ENCODE measurements around the gene IFITM2. TPM values are rescaled to one million over a fixed set of nuclear protein-coding genes. Genes with fewer than 3 reads are reported as not detected.
"Not testable (repeated sequence)": the region's sequence is repeated elsewhere in the genome, so short reads cannot be mapped to it uniquely, and the experiment has no call there.

Gene IFITM2
- total and polyA plus RNA-seq, 4 donors, result 75.7 to 4,189 (median 860) TPM

DNA sequence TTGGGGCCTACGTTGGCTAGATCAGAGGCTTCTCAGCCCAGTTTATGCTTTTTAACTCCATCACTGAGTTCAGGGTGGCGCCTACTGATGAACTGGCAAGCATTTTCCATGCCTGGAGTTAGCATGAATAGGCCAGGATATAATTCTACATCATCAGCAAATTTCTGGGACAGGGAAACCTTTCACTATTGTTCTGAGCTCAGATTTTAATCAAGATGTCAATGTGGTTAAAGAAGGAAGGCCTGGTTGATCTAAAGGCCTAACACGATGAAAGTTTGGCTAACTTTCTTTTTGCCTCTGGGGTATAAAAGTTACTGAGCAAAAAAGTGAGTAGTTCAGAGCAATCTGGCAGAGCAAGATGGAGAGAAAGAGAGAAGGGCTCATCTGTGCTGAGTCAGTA, 34.7 kb downstream of the IFITM2 start:
- no peak overlapping the region for H3K4me3 ChIP-seq
- TF ChIP-seq CTCF (IDR thresholded peaks at IDR 0.05; ENCODE audit: control extremely low read depth, extremely low read depth), result no peak
- H3K27me3 ChIP-seq (ENCODE audit: control insufficient read depth in 3 of 3, insufficient read depth in 3 of 3, low read length in 2 of 3), result no peaks in the 10 kb centered on the region
- no peak overlapping the region for H3K27ac ChIP-seq (ENCODE audit: low read depth in 1 of 2, low read length in 1 of 2)
- H3K4me1 ChIP-seq (ENCODE audit: control insufficient read depth in 5 of 5, insufficient read depth in 5 of 5, low read length in 5 of 5), result peaks cover 0 to 1% (median 0%) of the 10 kb centered on the region in 5 donors
- DNase-seq, result no peak
- no peaks in the 10 kb centered on the region for H3K9me3 ChIP-seq (ENCODE audit: control insufficient read depth in 4 of 4, insufficient read depth in 3 of 4, low read length in 3 of 4)
- WGBS, 2 donors, result 65 to 67% methylated on average over 3 of the region's 3 CpGs
- no peaks in the 10 kb centered on the region for H3K36me3 ChIP-seq (ENCODE audit: control insufficient read depth in 4 of 4, insufficient read depth in 4 of 4, low read length in 4 of 4)
- no peak for ATAC-seq (ENCODE audit: insufficient read depth, low FRiP score)
- H3K9ac ChIP-seq (ENCODE audit: insufficient read depth in 1 of 2, low read length in 2 of 2), result no peak overlapping the region

DNA sequence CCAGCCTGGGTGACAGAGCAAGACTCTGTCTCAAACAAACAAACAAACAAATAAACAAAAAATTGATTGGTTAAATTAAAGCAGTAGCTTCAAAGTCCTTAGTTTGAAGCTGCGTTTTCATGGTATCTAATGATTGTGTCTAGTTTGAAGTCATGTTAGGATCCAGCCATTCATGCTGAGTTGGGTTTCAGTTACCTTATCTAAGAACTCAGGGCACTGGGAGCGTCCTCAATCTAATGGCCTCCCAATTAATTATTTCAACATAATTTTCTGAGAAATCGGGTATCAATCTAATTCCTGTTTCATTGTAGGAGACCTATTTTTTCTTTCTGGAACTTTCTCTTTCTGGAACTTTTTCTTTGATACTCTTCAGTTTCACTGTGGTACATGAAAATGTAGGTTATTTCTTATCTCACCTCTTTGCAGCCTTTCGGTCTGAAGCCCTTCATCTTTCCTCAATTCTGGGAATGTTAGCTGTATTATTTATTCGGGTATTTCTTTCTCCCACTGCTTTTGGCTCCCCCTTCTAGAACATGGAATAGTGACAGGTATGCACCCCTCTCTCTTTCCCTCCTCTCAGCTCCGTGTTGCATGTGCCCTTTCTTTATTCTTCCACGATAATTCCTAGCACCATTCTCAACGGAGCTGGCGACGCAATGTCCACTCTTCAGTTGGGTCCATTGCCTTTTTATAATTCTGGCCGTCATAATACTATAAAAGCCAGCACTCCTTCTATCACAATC, 37.4 kb downstream of the IFITM2 start:
- Histone ChIP-seq H3K36me3 (ENCODE audit: control insufficient read depth in 4 of 4, insufficient read depth in 4 of 4, low read length in 4 of 4) (no peaks in the 10 kb centered on the region), H3K9me3 (ENCODE audit: control insufficient read depth in 4 of 4, insufficient read depth in 3 of 4, low read length in 3 of 4) (no peaks in the 10 kb centered on the region), H3K27me3 (ENCODE audit: control insufficient read depth in 3 of 3, insufficient read depth in 3 of 3, low read length in 2 of 3) (no peaks in the 10 kb centered on the region), H3K4me1 (ENCODE audit: control insufficient read depth in 5 of 5, insufficient read depth in 5 of 5, low read length in 5 of 5) (peaks cover 0 to 1% (median 0%) of the 10 kb centered on the region in 5 donors), H3K27ac (ENCODE audit: low read depth in 1 of 2, low read length in 1 of 2) (no peak overlapping the region), H3K9ac (ENCODE audit: insufficient read depth in 1 of 2, low read length in 2 of 2) (no peak overlapping the region), H3K4me3 (no peak overlapping the region)
- no peak for TF ChIP-seq CTCF (IDR thresholded peaks at IDR 0.05; ENCODE audit: control extremely low read depth, extremely low read depth)
- ATAC-seq (ENCODE audit: insufficient read depth, low FRiP score) (no peak), DNase-seq (no peak)
- WGBS, 2 donors, result 92% methylated on average over 11 of the region's 11 CpGs

- DNase-seq, result no peak
- WGBS, 2 donors, result 90 to 94% methylated on average over 3 of the region's 3 CpGs
- no peak for ATAC-seq (ENCODE audit: insufficient read depth, low FRiP score)
Measured at GRCh38 chr11:346529-346928, 38.9 kb downstream of the IFITM2 start.

DNA sequence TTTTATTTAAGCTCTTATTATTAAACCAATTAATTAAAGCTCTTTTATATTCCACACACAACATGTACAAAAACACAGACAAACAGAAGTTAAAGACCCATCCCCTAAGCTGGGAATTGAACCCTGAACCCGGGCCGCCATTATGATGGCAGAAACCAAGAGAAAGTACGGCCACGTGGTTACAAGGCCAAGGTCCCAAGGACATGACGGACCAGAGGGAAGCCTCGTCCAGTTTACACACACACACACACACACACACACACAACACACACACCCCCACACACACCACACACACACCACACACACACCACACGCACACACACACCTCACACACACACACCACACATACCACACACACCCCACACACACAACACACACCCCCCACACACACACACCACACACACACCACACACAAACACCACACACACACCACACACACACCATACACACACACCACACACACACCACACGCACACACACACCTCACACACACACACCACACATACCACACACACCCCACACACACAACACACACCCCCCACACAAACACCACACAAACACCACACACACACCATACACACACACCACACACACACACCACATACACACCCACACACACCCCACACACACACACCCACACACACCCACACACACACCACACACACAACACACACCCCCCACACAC, 41.8 kb downstream of the IFITM2 start:
- H3K27me3 ChIP-seq (ENCODE audit: control insufficient read depth in 3 of 3, insufficient read depth in 3 of 3, low read length in 2 of 3); H3K4me3 ChIP-seq; ATAC-seq (ENCODE audit: insufficient read depth, low FRiP score); H3K27ac ChIP-seq (ENCODE audit: low read depth in 1 of 2, low read length in 1 of 2); H3K9ac ChIP-seq (ENCODE audit: insufficient read depth in 1 of 2, low read length in 2 of 2); DNase-seq; H3K9me3 ChIP-seq (ENCODE audit: control insufficient read depth in 4 of 4, insufficient read depth in 3 of 4, low read length in 3 of 4); H3K36me3 ChIP-seq (ENCODE audit: control insufficient read depth in 4 of 4, insufficient read depth in 4 of 4, low read length in 4 of 4): not testable (repeated sequence)
- H3K4me1 ChIP-seq (ENCODE audit: control insufficient read depth in 5 of 5, insufficient read depth in 5 of 5, low read length in 5 of 5), result peaks cover 0 to 19% (median 4%) of the 10 kb centered on the region in 5 donors
- WGBS, 2 donors, result 93 to 94% methylated on average over 7 to 8 of the region's 8 CpGs

More at GRCh38 chr11:346529-346928, 38.9 kb downstream of the IFITM2 start:
- peaks cover 0 to 1% (median 0%) of the 10 kb centered on the region in 5 donors for H3K4me1 ChIP-seq (ENCODE audit: control insufficient read depth in 5 of 5, insufficient read depth in 5 of 5, low read length in 5 of 5)
- TF ChIP-seq CTCF (IDR thresholded peaks at IDR 0.05; ENCODE audit: control extremely low read depth, extremely low read depth), result no peak
- H3K4me3 ChIP-seq, result no peak overlapping the region
- H3K27me3 ChIP-seq (ENCODE audit: control insufficient read depth in 3 of 3, insufficient read depth in 3 of 3, low read length in 2 of 3), result no peaks in the 10 kb centered on the region
- no peaks in the 10 kb centered on the region for H3K36me3 ChIP-seq (ENCODE audit: control insufficient read depth in 4 of 4, insufficient read depth in 4 of 4, low read length in 4 of 4)
- no peaks in the 10 kb centered on the region for H3K9me3 ChIP-seq (ENCODE audit: control insufficient read depth in 4 of 4, insufficient read depth in 3 of 4, low read length in 3 of 4)
- no peak overlapping the region for H3K9ac ChIP-seq (ENCODE audit: insufficient read depth in 1 of 2, low read length in 2 of 2)
- H3K27ac ChIP-seq (ENCODE audit: low read depth in 1 of 2, low read length in 1 of 2), result no peak overlapping the region

- WGBS, 2 donors, result 65 to 78% methylated on average over 14 to 16 of the region's 16 CpGs
- not testable (repeated sequence) for H3K9me3 ChIP-seq (ENCODE audit: control insufficient read depth in 4 of 4, insufficient read depth in 3 of 4, low read length in 3 of 4); H3K4me3 ChIP-seq; H3K36me3 ChIP-seq (ENCODE audit: control insufficient read depth in 4 of 4, insufficient read depth in 4 of 4, low read length in 4 of 4); DNase-seq; H3K9ac ChIP-seq (ENCODE audit: insufficient read depth in 1 of 2, low read length in 2 of 2); ATAC-seq (ENCODE audit: insufficient read depth, low FRiP score); H3K27me3 ChIP-seq (ENCODE audit: control insufficient read depth in 3 of 3, insufficient read depth in 3 of 3, low read length in 2 of 3); H3K27ac ChIP-seq (ENCODE audit: low read depth in 1 of 2, low read length in 1 of 2)
- H3K4me1 ChIP-seq (ENCODE audit: control insufficient read depth in 5 of 5, insufficient read depth in 5 of 5, low read length in 5 of 5), result peaks cover 0 to 25% (median 7%) of the 10 kb centered on the region in 5 donors
Measured at GRCh38 chr11:350033-350722, 42.6 kb downstream of the IFITM2 start.

Measured in lung (tissue), 12 donors.